K562 (cell line): Measurements from ENCODE around the gene SLC25A2. TPM values are rescaled to one million over a fixed set of nuclear protein-coding genes. Genes with fewer than 3 reads are reported as not detected.
"Not testable (repeated sequence)": the region's sequence is repeated elsewhere in the genome, so short reads cannot be mapped to it uniquely, and the experiment has no call there.

Experiments
- ATAC-seq: fragments of 200-7000 bp; cut with Tn5 transposase; 3 replicates; pipeline ENCODE4 v1.9.1; 2020; ENCODE audit warnings: moderate library complexity
- BruUV-seq: library from RNA; stranded (reverse); fragments of 400-500 nt; replicated peaks from 2 replicates; lab custom pipeline; 2021; lab: Mats Ljungman, UMichigan
- CTCF ChIA-PET: fragments of 300-600 bp; formaldehyde crosslinking; extraction: SDS; loops from one replicate; lab custom pipeline; 2021; ENCODE audit warnings: low intra/inter-chr PET ratio; lab: Yijun Ruan, JAX
- POLR2A ChIA-PET: fragments of 300-600, 350-650 bp; sonication (Branson Sonifier 250); formaldehyde crosslinking; extraction: SDS; loops from one replicate; lab custom pipeline; 2021; ENCODE audit warnings: antibody characterized with exemption, inconsistent platforms; lab: Yijun Ruan, JAX
- DNase-seq, 4 experiments: peaks; one replicate each; pipeline versions ENCODE4 v3.0.0 to v3.0.0-alpha.2; 2011 to 2018; ENCODE audit warnings: low spot score in 3 of 4, mixed read lengths in 3 of 4; ENCODE audit errors: extremely low read depth in 1 of 4
- FAIRE-seq: peaks from 2 replicates; lab custom pipeline; 2011; peaks lifted over from hg19 to GRCh38; lab: Jason Lieb, UNC
- H2AFZ ChIP-seq: 2 replicates; pipeline ENCODE4 v1.6.0; 2011; ENCODE audit warnings: low read depth, low read length, control low read depth, inconsistent platforms
- H3K27ac ChIP-seq: fragments of 200-600 bp; 3 replicates; pipeline ENCODE4 v1.8.0; 2011; ENCODE audit warnings: low read depth, mild to moderate bottlenecking, control low read depth, inconsistent platforms, low read length, moderate library complexity, mixed read lengths; ENCODE audit errors: extremely low read depth
- H3K27me3 ChIP-seq, 2 experiments: fragments of 300-600 bp in 1 of 2; 2 replicates in 1 of 2; 3 replicates in 1 of 2; pipeline versions ENCODE4 v1.6.0 to v1.8.0; 2011; ENCODE audit warnings: inconsistent platforms in 2 of 2, low read length in 2 of 2, mild to moderate bottlenecking in 1 of 2, mixed read lengths in 1 of 2, moderate library complexity in 1 of 2; ENCODE audit not compliant: control insufficient read depth in 2 of 2, insufficient read depth in 2 of 2
- H3K36me3 ChIP-seq: fragments of 300-600 bp; 3 replicates; pipeline ENCODE4 v1.8.0; 2011; ENCODE audit warnings: mild to moderate bottlenecking, low read length, inconsistent platforms; ENCODE audit not compliant: control insufficient read depth, insufficient read depth
- H3K4me1 ChIP-seq, 2 experiments: fragments of 200-600 bp in 1 of 2; replicated peaks in 1 of 2; 2 replicates in 1 of 2; 3 replicates in 1 of 2; pipeline versions ENCODE4 v1.5.1 to v1.8.0; 2011; ENCODE audit warnings: inconsistent platforms in 2 of 2, low read length in 2 of 2, mild to moderate bottlenecking in 1 of 2, mixed read lengths in 1 of 2, moderate library complexity in 1 of 2; ENCODE audit not compliant: control insufficient read depth in 2 of 2, insufficient read depth in 2 of 2
- H3K4me2 ChIP-seq: 2 replicates; pipeline ENCODE4 v1.6.1; 2011; ENCODE audit warnings: low read length, control low read depth, inconsistent platforms, mixed read lengths; ENCODE audit not compliant: insufficient read depth
- H3K4me3 ChIP-seq: fragments of 200-600 bp; sonication (generic), shearing (Covaris generic); 2 replicates; pipeline ENCODE4 v1.5.1; 2016; ENCODE audit warnings: control low read depth, inconsistent platforms
- H3K79me2 ChIP-seq: fragments of 200-600 bp; 3 replicates; pipeline ENCODE4 v1.8.0; 2011; ENCODE audit warnings: low read length, inconsistent platforms; ENCODE audit not compliant: control insufficient read depth, insufficient read depth
- H3K9ac ChIP-seq, 2 experiments: 2 replicates each; pipeline versions ENCODE4 v1.6.0 to v1.6.1; 2011; ENCODE audit warnings: low read depth in 2 of 2, low read length in 2 of 2, control low read depth in 1 of 2, inconsistent platforms in 1 of 2, mild to moderate bottlenecking in 1 of 2, mixed read lengths in 1 of 2; ENCODE audit not compliant: insufficient read depth in 1 of 2
- H3K9me1 ChIP-seq: one replicate; pipeline ENCODE4 v1.6.0; 2011; ENCODE audit warnings: inconsistent platforms, mild to moderate bottlenecking, low read length, moderate library complexity; ENCODE audit not compliant: control insufficient read depth, insufficient read depth
- H3K9me3 ChIP-seq: replicated peaks from 2 replicates; pipeline ENCODE4 v1.5.1; 2011; ENCODE audit warnings: low read depth, low read length, inconsistent platforms; ENCODE audit not compliant: control insufficient read depth, insufficient read depth
- H4K20me1 ChIP-seq: replicated peaks from 2 replicates; pipeline ENCODE4 v1.6.1; 2011; ENCODE audit warnings: low read length, inconsistent platforms, mixed read lengths; ENCODE audit not compliant: control insufficient read depth, insufficient read depth
- ATF1 ChIP-seq, 2 experiments: fragments of 450-650 bp in 1 of 2; IDR thresholded peaks; 2 replicates each; pipeline ENCODE4 v1.6.1; 2016; ENCODE audit warnings: missing compliant biosample characterization in 1 of 2, missing genetic modification characterization in 1 of 2
- CBFB ChIP-seq: sonication (generic); formaldehyde crosslinking; IDR thresholded peaks from 2 replicates; pipeline ENCODE4 v1.4.0; 2020; ENCODE audit warnings: mild to moderate bottlenecking, missing genetic modification reagents
- CBX3 ChIP-seq, 2 experiments: IDR thresholded peaks; 1 replicate in 1 of 2; 2 replicates in 1 of 2; pipeline ENCODE4 v1.6.1; 2012; ENCODE audit warnings: inconsistent platforms in 2 of 2, low read length in 2 of 2, borderline replicate concordance in 1 of 2, control low read depth in 1 of 2
- KAT2B ChIP-seq: IDR thresholded peaks from one replicate; pipeline ENCODE4 v1.6.1; 2012; ENCODE audit warnings: low read depth, mild to moderate bottlenecking, control low read depth, inconsistent platforms, low read length, moderate library complexity
- MAZ ChIP-seq, 2 experiments: fragments of 450-650 bp in 1 of 2; sonication (generic) in 1 of 2; formaldehyde crosslinking; IDR thresholded peaks in 1 of 2; conservative IDR thresholded peaks in 1 of 2; 2 replicates each; pipeline versions ENCODE4 v1.4.0 to v1.5.0; 2020; ENCODE audit warnings: mild to moderate bottlenecking in 1 of 2, missing genetic modification reagents in 1 of 2
- MEIS2 ChIP-seq: fragments of 450-650 bp; IDR thresholded peaks from 2 replicates; pipeline ENCODE4 v1.6.1; 2014; ENCODE audit warnings: mild to moderate bottlenecking; ENCODE audit not compliant: partially characterized antibody
- NCOA1 ChIP-seq: fragments of 450-650 bp; IDR thresholded peaks from 2 replicates; pipeline ENCODE4 v1.6.1; 2016; ENCODE audit warnings: low read depth
- NFRKB ChIP-seq: fragments of 450-650 bp; IDR thresholded peaks from 2 replicates; pipeline ENCODE4 v1.6.1; 2016; ENCODE audit warnings: low read depth
- SMAD4 ChIP-seq: fragments of 250-450 bp; sonication (Bioruptor Pico); conservative IDR thresholded peaks from 2 replicates; pipeline ENCODE4 v1.8.0; 2021; ENCODE audit warnings: inconsistent platforms, mild to moderate bottlenecking, moderate library complexity
- SPI1 ChIP-seq: IDR thresholded peaks from 2 replicates; pipeline ENCODE4 v1.6.1; 2011; ENCODE audit warnings: low read depth, low read length, control low read depth, borderline replicate concordance
- WGBS: fragments of 100-300 bp; shearing (Covaris generic); methylation state at CpG from one replicate; pipeline ENCODE4 v1.1.6; 2016; ENCODE audit warnings: low coverage, mixed read lengths; ENCODE audit not compliant: insufficient coverage; ENCODE audit errors: missing lambda C conversion rate; 5-methylcytosine and 5-hydroxymethylcytosine counted together
- in situ Hi-C: fragments of 300-500 bp; cut with MboI; formaldehyde crosslinking; loops from 4 replicates; pipeline ENCODE4 v1.15.0; 2018; ENCODE audit warnings: inconsistent platforms, mixed read lengths
- intact Hi-C: fragments of 100-400 bp; cut with micrococcal nuclease; formaldehyde crosslinking; loops from 2 replicates; pipeline ENCODE4 v1.14.2; 2022
- polyA plus RNA-seq, 8 experiments: library from polyadenylated mRNA; depleted of rRNA in 4 of 8; stranded (reverse) in 5 of 8; unstranded in 3 of 8; fragments of >200 nt; fragmentation: Nextera tagmentation in 2 of 8; fragmentation: Illumina TruSeq in 1 of 8; extraction: Ambion mirVana in 2 of 8; extraction: Trizol in 1 of 8; gene quantifications; 2 replicates each; pipeline versions ENCODE4 v1.2.1 to v1.2.3, GENCODE V29; 2011 to 2014; ENCODE audit warnings: inconsistent platforms in 1 of 8, missing spikeins in 1 of 8
- total RNA-seq, 7 experiments: library from RNA; depleted of rRNA in 6 of 7; stranded (reverse); fragments of >200 nt in 6 of 7; fragmentation: Illumina TruSeq in 2 of 7; extraction: Trizol in 2 of 7; gene quantifications; 2 replicates each; pipeline versions ENCODE4 v1.2.1 to v1.2.3, GENCODE V29; 2011 to 2021; ENCODE audit warnings: low replicate concordance in 1 of 7
- TF ChIP-seq, protein P1 (sequence below): sonication (generic); formaldehyde crosslinking; IDR thresholded peaks from 2 replicates; pipeline ENCODE4 v1.9.0; 2022; ENCODE audit warnings: mild to moderate bottlenecking, missing genetic modification reagents
- TF ChIP-seq, protein P2 (sequence below): fragments of 450-650 bp; conservative IDR thresholded peaks from 2 replicates; pipeline ENCODE4 v1.6.1; 2016; ENCODE audit warnings: missing genetic modification characterization, low read depth, mild to moderate bottlenecking, control low read depth, missing compliant biosample characterization
- TF ChIP-seq, protein P3 (sequence below): fragments of 450-650 bp; formaldehyde crosslinking; IDR thresholded peaks from 2 replicates; pipeline ENCODE4 v1.4.0; 2020; ENCODE audit warnings: mild to moderate bottlenecking, moderate library complexity

Gene SLC25A2
- total and polyA plus RNA-seq, 9 of the 15 experiments (the other 6 are each of a cell fraction or from before 2014, with no cell fraction given): 0.09 to 0.11 (median 0.11) TPM; not detected in 6

DNA sequence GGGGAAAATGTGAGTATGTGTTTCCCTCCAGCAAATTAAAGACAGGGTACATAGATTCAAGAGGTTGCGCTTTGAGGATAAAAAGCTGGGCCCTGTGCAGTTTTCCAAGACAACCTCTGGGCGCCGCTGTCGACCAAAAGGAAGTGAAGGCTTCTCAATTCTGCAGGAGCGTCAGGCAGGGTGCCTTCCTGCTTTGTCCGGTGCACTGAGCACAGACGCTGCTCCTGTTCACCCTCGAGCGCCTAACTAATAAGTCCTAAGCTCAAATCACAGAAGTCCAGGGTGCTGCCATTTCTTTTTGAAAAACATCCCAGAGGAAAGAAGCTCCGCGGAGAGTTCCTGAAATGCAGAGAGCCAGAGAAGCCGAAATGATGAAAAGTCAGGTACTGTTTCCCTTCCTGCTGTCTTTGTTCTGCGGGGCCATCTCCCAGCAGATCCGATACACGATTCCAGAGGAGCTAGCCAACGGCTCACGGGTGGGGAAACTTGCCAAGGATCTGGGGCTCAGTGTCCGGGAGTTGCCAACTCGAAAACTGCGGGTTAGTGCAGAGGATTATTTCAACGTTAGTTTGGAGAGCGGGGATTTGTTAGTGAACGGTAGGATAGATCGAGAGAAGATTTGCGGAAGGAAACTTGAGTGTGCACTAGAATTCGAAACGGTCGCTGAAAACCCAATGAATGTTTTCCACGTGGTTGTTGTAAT, 46.2 kb upstream of the SLC25A2 start, which contains the start of gene PCDHGB1 (continued):
- TF ChIP-seq NCOA1: no peak
- no peak for TF ChIP-seq ATF1 (CRISPR knock-in tag; IDR thresholded peaks at IDR 0.05)
- no peak for TF ChIP-seq ATF1 (tag; IDR thresholded peaks at IDR 0.05)
- TF ChIP-seq SMAD4: no peak
- TF ChIP-seq KAT2B: no peak
- no peak for TF ChIP-seq MEIS2
- TF ChIP-seq MAZ (CRISPR knock-in tag; conservative IDR thresholded peaks at IDR 0.05 in 1 of 2, IDR thresholded peaks at IDR 0.05 in 1 of 2): peak in 1 of 2 experiments; percentile 40; a peak in 1 of 4 replicates
- peak; percentile 37; the same call in 1 of the 2 replicates for TF ChIP-seq SPI1
- TF ChIP-seq, protein P1, sequence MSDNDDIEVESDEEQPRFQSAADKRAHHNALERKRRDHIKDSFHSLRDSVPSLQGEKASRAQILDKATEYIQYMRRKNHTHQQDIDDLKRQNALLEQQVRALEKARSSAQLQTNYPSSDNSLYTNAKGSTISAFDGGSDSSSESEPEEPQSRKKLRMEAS (CRISPR knock-in tag): no peak
- TF ChIP-seq, protein P2, sequence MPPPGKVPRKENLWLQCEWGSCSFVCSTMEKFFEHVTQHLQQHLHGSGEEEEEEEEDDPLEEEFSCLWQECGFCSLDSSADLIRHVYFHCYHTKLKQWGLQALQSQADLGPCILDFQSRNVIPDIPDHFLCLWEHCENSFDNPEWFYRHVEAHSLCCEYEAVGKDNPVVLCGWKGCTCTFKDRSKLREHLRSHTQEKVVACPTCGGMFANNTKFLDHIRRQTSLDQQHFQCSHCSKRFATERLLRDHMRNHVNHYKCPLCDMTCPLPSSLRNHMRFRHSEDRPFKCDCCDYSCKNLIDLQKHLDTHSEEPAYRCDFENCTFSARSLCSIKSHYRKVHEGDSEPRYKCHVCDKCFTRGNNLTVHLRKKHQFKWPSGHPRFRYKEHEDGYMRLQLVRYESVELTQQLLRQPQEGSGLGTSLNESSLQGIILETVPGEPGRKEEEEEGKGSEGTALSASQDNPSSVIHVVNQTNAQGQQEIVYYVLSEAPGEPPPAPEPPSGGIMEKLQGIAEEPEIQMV (tag): no peak
- no peak for TF ChIP-seq CBFB
- 0 out of 3 replicates have a peak, but pooled peaks of 1 of the 2 experiments have one; percentile 17 for TF ChIP-seq CBX3 (IDR thresholded peaks at IDR 0.05; ENCODE audit: borderline replicate concordance in 1 of 2, low read length in 2 of 2)
- TF ChIP-seq, protein P3, sequence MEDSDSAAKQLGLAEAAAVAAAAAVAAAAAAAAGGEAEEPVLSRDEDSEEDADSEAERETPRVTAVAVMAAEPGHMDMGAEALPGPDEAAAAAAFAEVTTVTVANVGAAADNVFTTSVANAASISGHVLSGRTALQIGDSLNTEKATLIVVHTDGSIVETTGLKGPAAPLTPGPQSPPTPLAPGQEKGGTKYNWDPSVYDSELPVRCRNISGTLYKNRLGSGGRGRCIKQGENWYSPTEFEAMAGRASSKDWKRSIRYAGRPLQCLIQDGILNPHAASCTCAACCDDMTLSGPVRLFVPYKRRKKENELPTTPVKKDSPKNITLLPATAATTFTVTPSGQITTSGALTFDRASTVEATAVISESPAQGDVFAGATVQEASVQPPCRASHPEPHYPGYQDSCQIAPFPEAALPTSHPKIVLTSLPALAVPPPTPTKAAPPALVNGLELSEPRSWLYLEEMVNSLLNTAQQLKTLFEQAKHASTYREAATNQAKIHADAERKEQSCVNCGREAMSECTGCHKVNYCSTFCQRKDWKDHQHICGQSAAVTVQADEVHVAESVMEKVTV (CRISPR knock-in tag): peak; percentile 35; the same call in 1 of the 2 replicates
- no peak for TF ChIP-seq NFRKB

DNA sequence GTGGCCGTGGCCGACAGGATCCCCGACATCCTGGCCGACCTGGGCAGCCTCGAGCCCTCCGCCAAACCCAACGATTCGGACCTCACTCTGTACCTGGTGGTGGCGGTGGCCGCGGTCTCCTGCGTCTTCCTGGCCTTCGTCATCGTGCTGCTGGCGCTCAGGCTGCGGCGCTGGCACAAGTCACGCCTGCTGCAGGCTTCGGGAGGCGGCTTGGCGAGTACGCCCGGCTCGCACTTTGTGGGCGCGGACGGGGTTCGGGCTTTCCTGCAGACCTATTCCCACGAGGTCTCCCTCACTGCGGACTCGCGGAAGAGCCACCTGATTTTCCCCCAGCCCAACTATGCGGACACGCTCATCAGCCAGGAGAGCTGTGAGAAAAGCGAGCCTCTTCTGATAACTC, 42.2 kb upstream of the SLC25A2 start:
- H4K20me1 ChIP-seq, intact Hi-C loops, ATAC-seq, H3K9me3 ChIP-seq, H3K79me2 ChIP-seq, FAIRE-seq, H3K27me3 ChIP-seq, H3K27ac ChIP-seq, CTCF ChIA-PET, POLR2A ChIA-PET, H3K4me2 ChIP-seq, H3K9ac ChIP-seq, in situ Hi-C loops, H3K4me1 ChIP-seq, H3K4me3 ChIP-seq, H3K9me1 ChIP-seq, DNase-seq, H3K36me3 ChIP-seq, H2AFZ ChIP-seq, BruUV-seq: not testable (repeated sequence)
- WGBS: 19% methylated on average over 3 of the region's 35 CpGs
